ENCODE results near the gene PM20D2.

Gene PM20D2

DNA sequence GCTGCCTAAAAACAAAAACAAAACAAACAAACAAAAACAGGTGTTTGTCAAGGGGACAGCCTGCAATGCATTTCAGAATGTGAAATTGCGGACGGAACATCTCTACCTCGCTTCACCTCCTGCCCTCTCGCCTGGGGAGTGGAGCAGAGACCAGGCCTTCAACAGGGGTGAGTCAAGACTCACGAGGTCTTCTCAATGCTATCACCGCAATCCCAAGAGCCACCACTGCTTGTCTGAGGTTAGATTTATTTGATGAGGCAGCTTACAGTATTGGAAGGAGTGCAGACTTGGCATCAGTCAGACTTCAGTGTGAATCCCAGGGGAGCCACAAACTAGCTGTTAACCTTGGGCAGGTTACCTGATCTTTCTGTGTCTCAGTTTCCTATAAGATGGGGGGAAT, 63.6 kb downstream of the PM20D2 start:
- peak; percentile 92 for DNase-seq

DNA sequence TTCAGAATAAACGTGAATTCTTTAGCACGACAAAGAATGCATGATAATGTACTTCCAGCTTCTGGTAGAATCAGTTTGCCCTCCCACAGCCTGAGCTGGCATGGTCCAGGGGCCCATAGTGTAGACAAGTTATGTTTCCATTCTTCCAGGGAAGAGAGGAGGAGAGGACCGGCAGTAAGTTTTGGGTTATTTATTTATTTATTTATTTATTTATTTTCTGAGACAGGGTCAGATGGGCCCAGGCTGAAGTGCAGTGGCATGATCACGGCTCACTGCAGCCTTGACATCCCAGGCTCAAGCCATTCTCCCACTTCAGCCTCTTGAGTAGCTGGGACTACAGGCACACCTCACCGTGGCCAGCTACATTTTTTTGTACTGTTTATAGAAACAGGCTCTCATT, 66.6 kb downstream of the PM20D2 start:
- DNase-seq = no peak

DNA sequence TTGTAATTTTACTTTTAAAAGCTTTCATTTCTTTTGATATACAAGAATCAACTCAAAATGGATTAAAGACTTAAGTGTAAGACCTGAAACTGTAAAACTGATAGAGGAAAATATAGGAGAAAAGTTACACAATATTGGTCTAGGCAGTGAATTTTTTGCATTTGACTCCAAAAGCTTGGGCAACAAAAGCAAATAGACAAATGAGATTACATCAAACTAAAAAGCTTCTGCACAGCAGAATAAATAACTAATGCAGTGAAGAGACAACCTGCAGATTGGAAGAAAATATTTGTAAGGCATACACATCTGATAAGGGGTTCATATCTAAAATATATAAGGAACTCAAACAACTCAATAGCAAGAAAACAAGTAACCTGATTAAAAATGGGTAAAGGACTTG, 68.3 kb downstream of the PM20D2 start:
- no peak for DNase-seq

Data from NCI-H2171 treated with DMSO at 0.1 percent for 48 hours (cell line).